Putamen (tissue), 1 donor: ENCODE measurements around the gene PTH2.

Source experiments
- DNase-seq: peaks from one replicate; pipeline ENCODE4 v3.0.0-alpha.2; 2016; ENCODE audit warnings: low spot score

The PTH2 gene

GRCh38 chr19:49409441-49410029 lies 13.7 kb downstream of the PTH2 start:
- no peak for DNase-seq

GRCh38 chr19:49408816-49409440 lies 14.3 kb downstream of the PTH2 start:
- no peak for DNase-seq

- DNase-seq: no peak
These were observed 15.7 kb downstream of the PTH2 start for GRCh38 chr19:49407482-49408015.

GRCh38 chr19:49407079-49407478 lies 16.2 kb downstream of the PTH2 start:
- DNase-seq: no peak

- no peak for DNase-seq
These were observed 19.6 kb downstream of the PTH2 start for GRCh38 chr19:49403404-49404187.

- no peak for DNase-seq
These were observed 23.2 kb downstream of the PTH2 start for GRCh38 chr19:49400029-49400428.

- DNase-seq: no peak
These were observed 24.3 kb downstream of the PTH2 start for GRCh38 chr19:49398931-49399330.

- DNase-seq: no peak
These were observed 25.1 kb downstream of the PTH2 start for GRCh38 chr19:49398001-49398615.

- no peak for DNase-seq
These were observed 26.3 kb downstream of the PTH2 start for GRCh38 chr19:49396738-49397505.

GRCh38 chr19:49395581-49396407 lies 27.4 kb downstream of the PTH2 start:
- DNase-seq: no peak

GRCh38 chr19:49393881-49394280 lies 29.4 kb downstream of the PTH2 start:
- no peak for DNase-seq

- DNase-seq: peak; percentile 48
These were observed 31.5 kb downstream of the PTH2 start for GRCh38 chr19:49391581-49392399.

- no peak for DNase-seq
These were observed 32.3 kb downstream of the PTH2 start for GRCh38 chr19:49390929-49391359.

GRCh38 chr19:49390131-49390928 lies 32.9 kb downstream of the PTH2 start:
- no peak for DNase-seq

GRCh38 chr19:49389406-49389805 lies 33.8 kb downstream of the PTH2 start:
- no peak for DNase-seq

GRCh38 chr19:49387936-49388372 lies 35.3 kb downstream of the PTH2 start, which contains the start of gene KASH5:
Gene KASH5, plus strand, starts transcription at chr19:49388249. Its CDS starts 2,635 bp downstream, at chr19:49390884.
- DNase-seq: peak; percentile 58

GRCh38 chr19:49383599-49383998 lies 39.6 kb downstream of the PTH2 start:
- no peak for DNase-seq

- no peak for DNase-seq
These were observed 40.6 kb downstream of the PTH2 start for GRCh38 chr19:49382639-49383038.

- no peak for DNase-seq
These were observed 42.9 kb downstream of the PTH2 start for GRCh38 chr19:49380391-49380790.
